Neural progenitor cell (in vitro differentiated cells): Measurements from ENCODE around the gene TIGIT.

Experiments
- EZH2 ChIP-seq: fragments of 200-600 bp; sonication (generic); IDR thresholded peaks from 2 replicates; pipeline ENCODE4 v1.6.1; 2017; ENCODE audit warnings: antibody characterized with exemption, mild to moderate bottlenecking, moderate library complexity
- EZH2phosphoT487 ChIP-seq: fragments of 200-600 bp; sonication (generic); IDR thresholded peaks from 2 replicates; pipeline ENCODE4 v1.6.1; 2017; ENCODE audit warnings: antibody characterized with exemption
- TF ChIP-seq, protein P1 (sequence below): fragments of 200-600 bp; sonication (generic); IDR thresholded peaks from 2 replicates; pipeline ENCODE4 v1.5.1; 2017; ENCODE audit warnings: antibody characterized with exemption, mild to moderate bottlenecking

DNA sequence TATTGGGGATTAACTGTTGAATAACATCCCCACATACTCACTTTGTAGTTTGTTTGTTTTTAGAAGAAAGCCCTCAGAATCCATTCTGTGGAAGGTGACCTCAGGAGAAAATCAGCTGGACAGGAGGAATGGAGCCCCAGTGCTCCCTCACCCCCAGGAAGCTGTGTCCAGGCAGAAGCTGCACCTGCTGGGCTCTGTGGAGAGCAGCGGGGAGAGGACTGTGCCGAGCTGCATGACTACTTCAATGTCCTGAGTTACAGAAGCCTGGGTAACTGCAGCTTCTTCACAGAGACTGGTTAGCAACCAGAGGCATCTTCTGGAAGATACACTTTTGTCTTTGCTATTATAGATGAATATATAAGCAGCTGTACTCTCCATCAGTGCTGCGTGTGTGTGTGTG, 14.0 kb downstream of the TIGIT start:
- TF ChIP-seq, protein P1, sequence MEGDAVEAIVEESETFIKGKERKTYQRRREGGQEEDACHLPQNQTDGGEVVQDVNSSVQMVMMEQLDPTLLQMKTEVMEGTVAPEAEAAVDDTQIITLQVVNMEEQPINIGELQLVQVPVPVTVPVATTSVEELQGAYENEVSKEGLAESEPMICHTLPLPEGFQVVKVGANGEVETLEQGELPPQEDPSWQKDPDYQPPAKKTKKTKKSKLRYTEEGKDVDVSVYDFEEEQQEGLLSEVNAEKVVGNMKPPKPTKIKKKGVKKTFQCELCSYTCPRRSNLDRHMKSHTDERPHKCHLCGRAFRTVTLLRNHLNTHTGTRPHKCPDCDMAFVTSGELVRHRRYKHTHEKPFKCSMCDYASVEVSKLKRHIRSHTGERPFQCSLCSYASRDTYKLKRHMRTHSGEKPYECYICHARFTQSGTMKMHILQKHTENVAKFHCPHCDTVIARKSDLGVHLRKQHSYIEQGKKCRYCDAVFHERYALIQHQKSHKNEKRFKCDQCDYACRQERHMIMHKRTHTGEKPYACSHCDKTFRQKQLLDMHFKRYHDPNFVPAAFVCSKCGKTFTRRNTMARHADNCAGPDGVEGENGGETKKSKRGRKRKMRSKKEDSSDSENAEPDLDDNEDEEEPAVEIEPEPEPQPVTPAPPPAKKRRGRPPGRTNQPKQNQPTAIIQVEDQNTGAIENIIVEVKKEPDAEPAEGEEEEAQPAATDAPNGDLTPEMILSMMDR = no peak
- no peak for TF ChIP-seq EZH2phosphoT487
- TF ChIP-seq EZH2 = no peak
